Measurements from ENCODE around the gene DAAM1.

The DAAM1 gene

DNA sequence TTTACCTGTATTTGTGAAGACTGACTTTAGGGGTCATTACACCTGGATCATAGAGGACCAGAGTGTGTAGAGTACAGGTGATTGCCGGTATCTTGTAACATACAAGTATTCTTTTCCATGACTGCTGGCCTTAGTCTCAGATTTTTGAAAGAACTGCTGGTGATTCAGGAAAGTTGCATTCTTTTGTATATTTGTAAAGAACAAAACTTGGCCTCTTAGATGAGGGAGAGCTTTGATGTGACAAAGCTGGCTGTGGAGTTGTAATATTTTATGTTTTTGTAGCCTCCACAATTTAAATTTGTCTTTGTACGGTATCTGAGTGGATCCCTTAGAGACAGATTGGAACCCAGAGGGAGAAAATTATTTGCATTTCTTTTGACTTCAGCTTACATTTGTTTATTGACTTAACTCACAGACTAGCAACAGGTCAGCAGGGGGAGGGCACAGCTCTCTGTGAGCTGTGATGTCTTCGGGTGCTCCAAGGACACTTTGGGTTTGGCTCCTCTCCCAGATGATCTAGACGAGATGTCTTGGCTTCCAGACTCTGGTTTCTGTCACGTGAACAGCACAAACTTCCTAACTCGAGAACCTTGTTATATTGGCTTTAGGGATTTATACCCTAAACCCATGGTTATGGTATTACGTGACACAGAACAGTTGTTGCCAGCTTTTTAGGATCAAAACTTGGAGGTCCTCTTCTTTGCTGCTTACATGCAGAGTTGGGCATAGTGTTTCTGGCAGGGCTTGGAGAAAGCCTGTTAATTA lies 65.9 kb downstream of the DAAM1 start:
- DNase-seq (ENCODE audit: low read depth in 2 of 3, low spot score in 1 of 3) = no peak

DNA sequence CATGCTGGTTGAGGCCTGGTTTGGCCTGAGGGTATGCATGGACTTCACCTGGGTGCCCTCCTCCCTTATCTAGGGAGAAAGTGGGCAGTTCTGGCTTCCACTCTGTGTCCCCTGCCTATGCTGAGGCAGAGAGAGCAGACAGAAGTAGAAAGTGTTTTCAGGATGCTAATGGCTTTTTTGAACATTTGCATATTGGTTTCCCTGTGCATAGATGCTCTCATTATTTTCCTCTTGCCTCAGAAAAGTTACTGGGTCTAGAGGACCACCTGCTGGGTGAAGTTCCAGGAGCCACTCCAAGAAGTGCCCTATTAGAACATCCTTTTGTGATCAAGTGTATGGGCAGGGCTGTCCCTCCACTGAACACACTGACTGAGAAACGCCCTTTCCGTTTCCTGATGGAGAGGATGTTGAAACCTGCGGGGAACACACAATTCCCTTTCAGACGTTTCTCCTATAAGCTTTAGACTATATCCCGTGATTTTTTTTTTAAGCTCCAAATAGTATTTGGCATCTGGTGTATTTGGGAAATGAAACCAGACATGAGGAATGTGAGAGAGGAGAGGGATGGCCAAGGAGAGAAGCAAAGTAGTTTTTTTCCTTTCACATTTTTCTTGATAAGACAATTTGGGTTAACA lies 66.6 kb downstream of the DAAM1 start:
- no peak for DNase-seq (ENCODE audit: low read depth in 2 of 3, low spot score in 1 of 3)

GRCh38 chr14:59256331-59256730 lies 67.9 kb downstream of the DAAM1 start:
- DNase-seq (ENCODE audit: low read depth in 2 of 3, low spot score in 1 of 3) = no peak

GRCh38 chr14:59261334-59261733 lies 72.9 kb downstream of the DAAM1 start:
- no peak for DNase-seq (ENCODE audit: low read depth in 2 of 3, low spot score in 1 of 3)

GRCh38 chr14:59262717-59263454 lies 74.4 kb downstream of the DAAM1 start:
- no peak for DNase-seq (ENCODE audit: low read depth in 2 of 3, low spot score in 1 of 3)

DNA sequence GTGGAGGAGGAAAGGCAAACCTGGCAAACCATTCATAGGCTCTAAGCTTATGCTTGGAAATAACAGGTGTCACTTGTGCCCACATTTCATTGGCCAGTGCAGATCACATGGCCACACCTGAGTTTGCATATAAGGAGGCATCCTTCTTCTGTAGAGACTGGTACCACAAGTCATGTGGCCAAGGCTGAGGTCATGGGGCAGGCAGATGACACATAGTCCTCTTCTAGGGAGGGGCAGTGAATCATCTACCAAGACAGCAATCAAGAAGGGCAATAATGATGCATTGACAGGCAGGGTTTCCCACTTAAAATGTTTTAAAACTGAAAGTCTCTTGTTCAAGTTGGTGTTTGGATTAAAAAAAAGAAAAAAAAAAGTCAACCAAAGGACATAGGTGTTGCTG lies 77.3 kb downstream of the DAAM1 start:
- DNase-seq (ENCODE audit: low read depth in 2 of 3, low spot score in 1 of 3) = peak in 2 of 3 donors; percentile 20 to 23

DNA sequence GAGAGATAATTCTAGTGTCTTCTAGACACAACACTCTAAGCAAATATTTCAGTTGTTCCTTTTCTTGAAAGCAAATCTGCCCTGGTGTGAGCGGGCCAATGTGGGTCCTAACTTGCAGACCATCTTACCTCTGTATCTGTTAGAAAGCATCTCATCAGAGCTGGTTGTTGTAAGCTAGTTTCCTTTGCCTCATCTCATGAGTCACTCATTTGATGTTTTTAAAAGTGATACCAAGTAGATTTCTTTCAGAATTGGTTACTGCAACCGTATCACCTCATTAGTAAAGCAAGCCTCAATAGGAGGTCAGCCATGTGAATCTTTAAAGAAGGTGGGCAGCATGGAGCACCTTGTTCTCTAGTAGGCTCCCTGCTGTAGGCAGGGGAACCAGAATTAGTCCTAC lies 78.6 kb downstream of the DAAM1 start:
- no peak for DNase-seq (ENCODE audit: low read depth in 2 of 3, low spot score in 1 of 3)

DNA sequence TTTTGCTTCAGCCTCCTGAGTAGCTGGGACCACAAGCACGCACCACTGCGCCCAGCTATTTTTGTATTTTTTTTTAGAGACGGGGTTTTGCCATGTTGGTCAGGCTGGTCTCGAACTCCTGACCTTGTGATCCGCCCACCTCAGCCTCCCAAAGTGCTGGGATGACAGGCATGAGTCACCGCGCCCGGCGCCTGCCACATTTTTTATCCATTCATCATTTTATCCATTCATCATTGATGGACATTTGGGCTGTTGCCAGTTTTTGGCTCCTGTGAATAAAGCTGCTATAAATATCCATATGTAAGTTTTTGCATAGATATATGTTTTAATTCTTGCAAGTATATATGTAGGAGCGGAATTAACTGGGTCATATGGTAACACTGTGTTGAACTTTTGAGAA lies 79.5 kb downstream of the DAAM1 start:
- DNase-seq (ENCODE audit: low read depth in 2 of 3, low spot score in 1 of 3) = no peak

- no peak for DNase-seq (ENCODE audit: low read depth in 2 of 3, low spot score in 1 of 3)
These were observed 80.4 kb downstream of the DAAM1 start for GRCh38 chr14:59268858-59269257.

GRCh38 chr14:59269466-59269865 lies 81.0 kb downstream of the DAAM1 start:
- DNase-seq (ENCODE audit: low read depth in 2 of 3, low spot score in 1 of 3) = no peak

GRCh38 chr14:59271256-59271655 lies 82.8 kb downstream of the DAAM1 start:
- DNase-seq (ENCODE audit: low read depth in 2 of 3, low spot score in 1 of 3) = no peak

DNA sequence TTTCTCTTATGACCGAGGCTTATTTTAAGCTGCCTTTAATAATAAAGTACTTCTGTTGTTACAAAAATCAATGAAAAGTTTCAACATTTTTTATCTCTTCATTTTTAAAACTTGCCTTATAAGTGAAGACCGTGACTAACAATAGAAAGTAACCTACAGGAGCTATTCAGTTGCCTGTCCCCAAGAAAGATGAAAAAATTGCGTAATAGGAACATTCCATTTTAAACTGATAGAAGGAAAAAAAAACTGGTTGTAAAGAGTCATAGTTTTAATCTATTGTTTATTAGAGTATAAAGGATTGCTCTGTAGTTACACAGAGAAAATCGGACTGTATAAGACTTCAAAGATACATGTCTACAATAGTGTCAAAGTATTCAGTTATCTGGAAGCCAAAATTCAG lies 83.3 kb downstream of the DAAM1 start:
- no peak for DNase-seq (ENCODE audit: low read depth in 2 of 3, low spot score in 1 of 3)

DNA sequence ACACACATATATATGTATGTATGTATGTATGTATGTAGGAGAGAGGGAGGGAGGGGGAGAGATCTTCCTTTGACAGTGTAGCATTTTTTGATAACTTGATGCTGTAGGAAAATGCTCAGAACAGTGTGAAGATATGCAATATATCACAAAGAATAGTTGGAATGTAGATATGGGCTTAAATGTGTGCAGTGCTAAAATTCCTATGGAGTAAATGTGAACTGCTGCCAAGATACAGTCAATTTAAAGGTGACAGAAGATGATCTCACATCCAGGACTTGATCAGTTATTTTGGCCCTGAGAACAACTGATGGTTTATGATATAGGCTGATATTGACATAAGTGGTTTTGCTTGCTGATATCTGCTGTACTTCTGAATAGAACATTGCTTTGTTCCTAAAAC lies 84.2 kb downstream of the DAAM1 start:
- DNase-seq (ENCODE audit: low read depth in 2 of 3, low spot score in 1 of 3) = no peak

DNA sequence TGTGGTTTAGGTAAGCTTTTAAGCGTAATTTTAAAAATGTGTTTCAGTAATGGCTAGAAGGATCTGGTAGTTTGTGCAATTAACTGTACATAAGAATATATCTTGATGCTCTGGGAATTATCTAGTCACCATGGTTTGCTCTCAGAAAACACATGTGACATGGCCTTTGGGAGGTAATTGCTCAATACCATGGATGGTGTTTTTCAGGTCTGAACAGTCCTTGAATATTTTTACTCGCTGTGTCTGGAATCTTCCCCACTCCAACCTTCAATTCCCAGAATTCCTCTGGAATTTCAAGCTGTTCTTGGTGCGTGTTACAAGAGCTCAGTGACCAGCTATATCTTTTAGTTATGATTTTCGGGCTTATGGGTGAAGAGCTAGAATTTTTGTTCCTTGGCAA lies 85.3 kb downstream of the DAAM1 start:
- no peak for DNase-seq (ENCODE audit: low read depth in 2 of 3, low spot score in 1 of 3)

DNA sequence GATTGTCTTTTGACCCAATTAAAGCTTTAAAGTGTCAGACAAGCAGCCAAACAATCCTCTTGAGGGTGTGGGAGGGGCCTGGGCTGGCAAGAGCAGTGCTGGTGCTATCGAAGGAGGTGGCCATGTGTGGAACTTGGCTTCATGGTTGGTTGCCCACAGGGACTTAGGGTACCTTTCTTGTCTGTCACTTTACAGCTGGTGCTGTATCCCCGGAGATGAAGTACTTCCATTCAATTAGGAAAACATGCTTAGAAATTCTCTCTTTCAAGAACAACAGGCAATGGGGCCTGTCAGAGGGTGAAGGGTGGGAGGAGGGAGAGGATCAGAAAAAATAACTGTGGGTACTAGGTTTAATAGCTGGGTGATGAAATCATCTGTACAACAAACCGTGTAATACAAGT lies 86.5 kb downstream of the DAAM1 start:
- DNase-seq (ENCODE audit: low read depth in 2 of 3, low spot score in 1 of 3) = no peak

DNA sequence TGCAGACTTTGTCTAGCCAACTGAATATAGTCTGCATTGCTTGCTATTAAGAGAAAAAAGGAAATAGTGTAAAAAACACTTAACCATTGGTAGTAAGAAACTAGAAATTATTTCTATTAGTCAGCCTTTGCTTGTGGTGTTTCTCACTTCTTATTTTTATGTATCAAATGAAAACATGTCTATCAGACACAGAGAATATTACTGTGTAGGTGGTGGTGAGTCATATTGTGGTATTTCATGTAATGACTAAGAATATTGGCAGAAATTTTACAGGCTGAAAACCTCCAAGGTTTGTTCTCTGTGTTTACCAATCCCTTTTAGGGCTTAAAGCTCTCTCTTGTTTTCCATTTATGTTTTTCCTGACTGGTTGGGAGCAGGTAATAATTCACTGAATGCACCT lies 87.2 kb downstream of the DAAM1 start:
- peak in 1 of 3 donors; percentile 45 for DNase-seq (ENCODE audit: low read depth in 2 of 3, low spot score in 1 of 3)

GRCh38 chr14:59276235-59276634 lies 87.8 kb downstream of the DAAM1 start:
- no peak for DNase-seq (ENCODE audit: low read depth in 2 of 3, low spot score in 1 of 3)

- DNase-seq (ENCODE audit: low read depth in 2 of 3, low spot score in 1 of 3) = no peak
These were observed 89.2 kb downstream of the DAAM1 start for GRCh38 chr14:59277659-59278058.

- DNase-seq (ENCODE audit: low read depth in 2 of 3, low spot score in 1 of 3) = no peak
These were observed 89.6 kb downstream of the DAAM1 start for GRCh38 chr14:59278111-59278510.

- DNase-seq (ENCODE audit: low read depth in 2 of 3, low spot score in 1 of 3) = no peak
These were observed 92.5 kb downstream of the DAAM1 start for GRCh38 chr14:59280961-59281360.

- no peak for DNase-seq (ENCODE audit: low read depth in 2 of 3, low spot score in 1 of 3)
These were observed 93.3 kb downstream of the DAAM1 start for GRCh38 chr14:59281609-59282377.

DNA sequence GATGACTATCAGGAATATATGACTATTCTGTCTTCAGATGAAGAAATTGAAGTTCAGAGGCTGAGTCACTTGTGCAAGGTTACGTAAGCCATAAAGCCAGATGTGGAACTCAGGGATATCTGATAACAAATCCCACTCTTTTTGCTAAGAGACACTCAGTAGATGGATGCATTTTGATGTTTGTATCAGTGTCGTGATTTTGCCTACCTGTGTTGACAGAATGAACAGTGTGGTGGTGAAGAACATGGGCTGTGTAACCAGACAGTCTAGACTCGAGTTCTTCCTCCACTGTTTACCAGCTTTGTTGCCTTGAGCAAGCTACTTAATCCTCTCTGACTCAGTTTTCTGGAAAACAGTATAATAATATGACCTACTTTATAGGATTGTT lies 93.9 kb downstream of the DAAM1 start:
- DNase-seq (ENCODE audit: low read depth in 2 of 3, low spot score in 1 of 3) = no peak
